Sigmoid colon (tissue), 4 donors: ENCODE measurements around the gene RAPGEF2.
"Not testable (repeated sequence)": the region's sequence is repeated elsewhere in the genome, so short reads cannot be mapped to it uniquely, and the experiment has no call there.

Source experiments
- POLR2A ChIP-seq, 2 donors: fragments of 450-650 bp; IDR thresholded peaks; one replicate each; pipeline ENCODE4 v1.6.1; 2016; ENCODE audit warnings: antibody characterized with exemption in 2 of 2, mild to moderate bottlenecking in 2 of 2, moderate library complexity in 2 of 2
- POLR2AphosphoS5 ChIP-seq, 4 donors: sonication (generic); formaldehyde crosslinking; IDR thresholded peaks; one replicate each; pipeline ENCODE4 v1.6.1; 2017; ENCODE audit warnings: antibody characterized with exemption in 4 of 4
- TF ChIP-seq, protein P1 (sequence below), 4 experiments: fragments of 450-650 bp in 3 of 4; fragments of 200-600 bp in 1 of 4; IDR thresholded peaks; one replicate each; pipeline ENCODE4 v1.5.1; 2016 to 2019; ENCODE audit warnings: antibody characterized with exemption in 4 of 4, mild to moderate bottlenecking in 3 of 4, moderate library complexity in 2 of 4

DNA sequence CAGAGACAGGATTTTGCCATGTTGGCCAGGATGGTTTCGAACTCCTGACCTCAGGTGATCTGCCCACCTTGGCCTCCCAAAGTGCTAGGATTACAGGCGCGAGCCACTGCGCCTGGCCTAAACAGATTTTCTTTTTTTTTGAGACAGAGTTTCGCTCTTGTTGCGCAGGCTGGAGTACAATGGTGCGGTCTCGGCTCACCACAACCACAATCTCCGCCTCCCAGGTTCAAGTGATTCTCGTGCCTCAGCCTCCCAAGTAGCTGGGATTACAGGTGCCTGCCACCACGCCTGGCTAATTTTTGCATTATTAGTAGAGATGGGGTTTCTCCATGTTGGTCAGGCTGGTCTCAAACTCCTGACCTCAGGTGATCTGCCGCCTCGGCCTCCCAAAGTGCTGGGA, 25.9 kb upstream of the RAPGEF2 start:
- TF ChIP-seq POLR2AphosphoS5, POLR2A (IDR thresholded peaks at IDR 0.05): not testable (repeated sequence)
- TF ChIP-seq, protein P1, sequence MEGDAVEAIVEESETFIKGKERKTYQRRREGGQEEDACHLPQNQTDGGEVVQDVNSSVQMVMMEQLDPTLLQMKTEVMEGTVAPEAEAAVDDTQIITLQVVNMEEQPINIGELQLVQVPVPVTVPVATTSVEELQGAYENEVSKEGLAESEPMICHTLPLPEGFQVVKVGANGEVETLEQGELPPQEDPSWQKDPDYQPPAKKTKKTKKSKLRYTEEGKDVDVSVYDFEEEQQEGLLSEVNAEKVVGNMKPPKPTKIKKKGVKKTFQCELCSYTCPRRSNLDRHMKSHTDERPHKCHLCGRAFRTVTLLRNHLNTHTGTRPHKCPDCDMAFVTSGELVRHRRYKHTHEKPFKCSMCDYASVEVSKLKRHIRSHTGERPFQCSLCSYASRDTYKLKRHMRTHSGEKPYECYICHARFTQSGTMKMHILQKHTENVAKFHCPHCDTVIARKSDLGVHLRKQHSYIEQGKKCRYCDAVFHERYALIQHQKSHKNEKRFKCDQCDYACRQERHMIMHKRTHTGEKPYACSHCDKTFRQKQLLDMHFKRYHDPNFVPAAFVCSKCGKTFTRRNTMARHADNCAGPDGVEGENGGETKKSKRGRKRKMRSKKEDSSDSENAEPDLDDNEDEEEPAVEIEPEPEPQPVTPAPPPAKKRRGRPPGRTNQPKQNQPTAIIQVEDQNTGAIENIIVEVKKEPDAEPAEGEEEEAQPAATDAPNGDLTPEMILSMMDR (IDR thresholded peaks at IDR 0.05), result not testable (repeated sequence)
